ENCODE data around the gene OR2T5. TPM values are rescaled to one million over a fixed set of nuclear protein-coding genes. Genes with fewer than 3 reads are reported as not detected.
"Not testable (repeated sequence)": the region's sequence is repeated elsewhere in the genome, so short reads cannot be mapped to it uniquely, and the experiment has no call there.

The OR2T5 gene
- total and polyA plus RNA-seq, 2 of the 4 experiments (the other 2 are of a cell fraction): not detected

GRCh38 chr1:248439283-248439682, 49.1 kb upstream of the OR2T5 start:
- H3K36me3 ChIP-seq (ENCODE audit: control insufficient read depth, insufficient read depth, low read length); POLR2A ChIA-PET (ENCODE audit: unreplicated experiment); H4K5ac ChIP-seq (ENCODE audit: low read depth, low read length); H3K14ac ChIP-seq (replicated peaks; ENCODE audit: low read depth, low read length); H4K91ac ChIP-seq (ENCODE audit: insufficient read depth, low read depth, low read length); H3K4me1 ChIP-seq (ENCODE audit: control insufficient read depth, insufficient read depth, low read length); H3K4me2 ChIP-seq (ENCODE audit: low read depth, low read length); BruUV-seq (replicated peaks); H4K20me1 ChIP-seq (ENCODE audit: insufficient read depth, low read length); H3K79me1 ChIP-seq (ENCODE audit: low read depth in 1 of 2, low read length in 2 of 2); H3K56ac ChIP-seq (ENCODE audit: extremely low read depth, insufficient read depth, low read length); H2BK120ac ChIP-seq (ENCODE audit: low read depth, low read length); H2BK15ac ChIP-seq (ENCODE audit: low read depth, low read length); H2BK5ac ChIP-seq (ENCODE audit: low read depth, low read length, poor library complexity, severe bottlenecking); in situ Hi-C loops (cut with MboI; ENCODE audit: low sequenced_read_pairs); H3K9me3 ChIP-seq (ENCODE audit: control insufficient read depth, insufficient read depth, low read length); H2AK9ac ChIP-seq (replicated peaks; ENCODE audit: low read depth, low read length, poor library complexity); H2AFZ ChIP-seq (replicated peaks; ENCODE audit: low read length, poor library complexity); H3K9ac ChIP-seq (ENCODE audit: low read depth, low read length); ATAC-seq (ENCODE audit: low read depth); H2BK20ac ChIP-seq (ENCODE audit: low read depth, low read length); H3K4me3 ChIP-seq (ENCODE audit: insufficient read depth, low read depth, low read length); H3K27me3 ChIP-seq (ENCODE audit: control insufficient read depth, insufficient read depth, low read length); H2AK5ac ChIP-seq (ENCODE audit: low read depth, low read length); H3K4ac ChIP-seq (ENCODE audit: low read depth, low read length); H3K9me1 ChIP-seq (ENCODE audit: insufficient read depth, low read length); H3K23ac ChIP-seq (ENCODE audit: low read depth, low read length); H4K8ac ChIP-seq (ENCODE audit: low read depth in 2 of 2, low read length in 2 of 2); H3K18ac ChIP-seq (ENCODE audit: low read depth, low read length); CTCF ChIA-PET; DNase-seq; dilution Hi-C loops (cut with HindIII; ENCODE audit: low sequenced_read_pairs, unreplicated experiment); intact Hi-C loops (cut with micrococcal nuclease); H3K27ac ChIP-seq (ENCODE audit: insufficient read depth, low read length): not testable (repeated sequence)
- WGBS, 2 experiments (ENCODE audit: extremely low coverage in 2 of 2, insufficient read length in 1 of 2): no CpG with 5 or more reads among the region's 5 CpGs

GRCh38 chr1:248442500-248443277, 45.7 kb upstream of the OR2T5 start:
- H3K4me3 ChIP-seq (ENCODE audit: insufficient read depth, low read depth, low read length); H3K9me1 ChIP-seq (ENCODE audit: insufficient read depth, low read length); H3K79me1 ChIP-seq (ENCODE audit: low read depth in 1 of 2, low read length in 2 of 2); H2AK5ac ChIP-seq (ENCODE audit: low read depth, low read length); H4K5ac ChIP-seq (ENCODE audit: low read depth, low read length); H4K20me1 ChIP-seq (ENCODE audit: insufficient read depth, low read length); H2BK120ac ChIP-seq (ENCODE audit: low read depth, low read length); H3K23ac ChIP-seq (ENCODE audit: low read depth, low read length); H3K9ac ChIP-seq (ENCODE audit: low read depth, low read length); H2BK20ac ChIP-seq (ENCODE audit: low read depth, low read length); H3K18ac ChIP-seq (ENCODE audit: low read depth, low read length); H3K4ac ChIP-seq (ENCODE audit: low read depth, low read length); BruUV-seq (replicated peaks); H2BK5ac ChIP-seq (ENCODE audit: low read depth, low read length, poor library complexity, severe bottlenecking); H3K56ac ChIP-seq (ENCODE audit: extremely low read depth, insufficient read depth, low read length); H3K27ac ChIP-seq (ENCODE audit: insufficient read depth, low read length); H2BK15ac ChIP-seq (ENCODE audit: low read depth, low read length); H3K36me3 ChIP-seq (ENCODE audit: control insufficient read depth, insufficient read depth, low read length); H3K4me2 ChIP-seq (ENCODE audit: low read depth, low read length); H2AK9ac ChIP-seq (replicated peaks; ENCODE audit: low read depth, low read length, poor library complexity); ATAC-seq (ENCODE audit: low read depth); H3K4me1 ChIP-seq (ENCODE audit: control insufficient read depth, insufficient read depth, low read length); H2AFZ ChIP-seq (replicated peaks; ENCODE audit: low read length, poor library complexity); POLR2A ChIA-PET (ENCODE audit: unreplicated experiment); H4K8ac ChIP-seq (ENCODE audit: low read depth in 2 of 2, low read length in 2 of 2); H3K9me3 ChIP-seq (ENCODE audit: control insufficient read depth, insufficient read depth, low read length); CTCF ChIA-PET; in situ Hi-C loops (cut with MboI; ENCODE audit: low sequenced_read_pairs); H3K27me3 ChIP-seq (ENCODE audit: control insufficient read depth, insufficient read depth, low read length); H4K91ac ChIP-seq (ENCODE audit: insufficient read depth, low read depth, low read length); DNase-seq; H3K14ac ChIP-seq (replicated peaks; ENCODE audit: low read depth, low read length); dilution Hi-C loops (cut with HindIII; ENCODE audit: low sequenced_read_pairs, unreplicated experiment); intact Hi-C loops (cut with micrococcal nuclease): not testable (repeated sequence)
- WGBS, 2 experiments (ENCODE audit: extremely low coverage in 2 of 2, insufficient read length in 1 of 2): no CpG with 5 or more reads among the region's 2 CpGs
